ENCODE results near the gene SH2D7. TPM values are rescaled to one million over a fixed set of nuclear protein-coding genes. Genes with fewer than 3 reads are reported as not detected.

The SH2D7 gene
- total RNA-seq, 2 donors from 2014 or later, result not detected

DNA sequence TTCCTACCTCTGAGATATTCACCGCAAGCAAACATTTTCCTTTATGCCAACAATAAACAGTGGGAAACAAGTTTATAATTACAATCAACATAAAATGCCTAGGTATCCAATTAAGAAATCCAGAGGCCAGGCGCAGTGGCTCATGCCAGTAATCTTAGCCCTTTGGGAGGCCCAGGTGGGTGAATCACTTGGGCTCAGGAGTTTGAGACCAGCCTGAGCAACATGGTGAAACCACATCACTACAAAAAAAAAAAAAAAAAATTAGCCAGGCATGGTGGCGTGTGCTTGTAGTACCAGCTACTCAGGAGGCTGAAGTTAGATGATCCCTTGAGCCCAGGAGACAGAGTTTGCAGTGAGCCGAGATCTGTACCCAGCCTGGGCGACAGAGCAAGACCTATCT is 32.1 kb upstream of the SH2D7 start:
- no peaks in the 10 kb centered on the region for H3K27me3 ChIP-seq (replicated peaks; ENCODE audit: insufficient read depth)
- no peaks in the 10 kb centered on the region for H3K9me3 ChIP-seq
- no peaks in the 10 kb centered on the region for H3K36me3 ChIP-seq
- no peak overlapping the region for H3K27ac ChIP-seq
- DNase-seq (ENCODE audit: low spot score) (no peak), ATAC-seq (ENCODE audit: insufficient number of reproducible peaks, low FRiP score, low read depth) (no peak)
- H3K4me3 ChIP-seq, result no peak overlapping the region
- H3K4me1 ChIP-seq (ENCODE audit: control insufficient read depth in 1 of 2, low read depth in 2 of 2), result peaks cover 64 to 81% of the 10 kb centered on the region in 2 donors
- TF ChIP-seq, protein P1, sequence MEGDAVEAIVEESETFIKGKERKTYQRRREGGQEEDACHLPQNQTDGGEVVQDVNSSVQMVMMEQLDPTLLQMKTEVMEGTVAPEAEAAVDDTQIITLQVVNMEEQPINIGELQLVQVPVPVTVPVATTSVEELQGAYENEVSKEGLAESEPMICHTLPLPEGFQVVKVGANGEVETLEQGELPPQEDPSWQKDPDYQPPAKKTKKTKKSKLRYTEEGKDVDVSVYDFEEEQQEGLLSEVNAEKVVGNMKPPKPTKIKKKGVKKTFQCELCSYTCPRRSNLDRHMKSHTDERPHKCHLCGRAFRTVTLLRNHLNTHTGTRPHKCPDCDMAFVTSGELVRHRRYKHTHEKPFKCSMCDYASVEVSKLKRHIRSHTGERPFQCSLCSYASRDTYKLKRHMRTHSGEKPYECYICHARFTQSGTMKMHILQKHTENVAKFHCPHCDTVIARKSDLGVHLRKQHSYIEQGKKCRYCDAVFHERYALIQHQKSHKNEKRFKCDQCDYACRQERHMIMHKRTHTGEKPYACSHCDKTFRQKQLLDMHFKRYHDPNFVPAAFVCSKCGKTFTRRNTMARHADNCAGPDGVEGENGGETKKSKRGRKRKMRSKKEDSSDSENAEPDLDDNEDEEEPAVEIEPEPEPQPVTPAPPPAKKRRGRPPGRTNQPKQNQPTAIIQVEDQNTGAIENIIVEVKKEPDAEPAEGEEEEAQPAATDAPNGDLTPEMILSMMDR (IDR thresholded peaks at IDR 0.05), result no peak

DNA sequence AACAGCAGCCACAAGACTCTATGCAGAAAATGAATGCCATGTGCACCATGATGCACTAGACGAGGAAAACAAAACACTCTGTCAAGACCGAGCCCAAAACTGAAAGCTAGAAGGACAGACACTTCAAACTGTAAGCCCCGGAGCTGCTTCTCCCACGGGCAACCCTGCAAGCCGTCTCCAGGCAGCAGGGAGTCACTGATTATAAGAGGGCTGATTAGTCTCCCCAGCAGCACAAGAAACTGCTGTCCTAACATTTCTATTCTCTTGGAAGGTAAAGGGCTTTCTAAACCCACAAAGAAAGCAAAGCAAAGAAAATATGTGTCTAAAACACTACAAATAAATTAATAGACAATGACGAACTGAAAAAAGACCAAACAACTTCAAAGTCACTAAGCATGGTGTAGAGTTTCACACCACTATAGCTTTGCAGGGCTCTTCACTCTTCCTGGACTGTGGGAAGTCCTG is 30.4 kb upstream of the SH2D7 start:
- Histone ChIP-seq H3K4me3 (peak overlapping the region; percentile 31), H3K9me3 (no peaks in the 10 kb centered on the region), H3K4me1 (ENCODE audit: control insufficient read depth in 1 of 2, low read depth in 2 of 2) (peaks cover 64 to 81% of the 10 kb centered on the region in 2 donors), H3K27ac (peak overlapping the region in 1 of 2 donors; percentile 26), H3K27me3 (replicated peaks; ENCODE audit: insufficient read depth) (no peaks in the 10 kb centered on the region), H3K36me3 (no peaks in the 10 kb centered on the region)
- ATAC-seq (ENCODE audit: insufficient number of reproducible peaks, low FRiP score, low read depth), result no peak
- DNase-seq (ENCODE audit: low spot score), result no peak
- TF ChIP-seq, protein P1 (IDR thresholded peaks at IDR 0.05), result no peak

DNA sequence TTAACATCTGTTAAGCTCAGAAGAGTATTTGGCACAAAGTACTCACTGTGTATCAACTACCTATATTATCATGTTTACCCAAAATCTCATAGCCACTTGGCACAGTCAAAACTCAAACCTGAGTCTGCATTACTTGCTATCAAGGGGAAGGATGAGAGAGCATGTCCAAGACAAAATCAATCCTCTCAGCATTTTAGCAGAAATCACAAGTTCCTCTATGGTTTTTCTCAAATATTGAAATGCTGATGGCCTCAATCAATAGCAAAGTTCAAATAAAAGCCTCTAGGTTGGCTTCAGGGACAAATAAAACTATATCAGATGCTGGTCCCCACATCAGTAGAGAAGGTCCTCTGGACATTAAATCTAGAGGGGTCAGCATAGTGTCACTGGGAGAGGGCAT is 29.1 kb upstream of the SH2D7 start:
- peaks cover 64 to 81% of the 10 kb centered on the region in 2 donors for H3K4me1 ChIP-seq (ENCODE audit: control insufficient read depth in 1 of 2, low read depth in 2 of 2)
- H3K27me3 ChIP-seq (replicated peaks; ENCODE audit: insufficient read depth), result no peaks in the 10 kb centered on the region
- no peak for DNase-seq (ENCODE audit: low spot score)
- H3K36me3 ChIP-seq, result no peaks in the 10 kb centered on the region
- H3K4me3 ChIP-seq, result no peak overlapping the region
- TF ChIP-seq, protein P1 (IDR thresholded peaks at IDR 0.05), result no peak
- no peak for ATAC-seq (ENCODE audit: insufficient number of reproducible peaks, low FRiP score, low read depth)
- H3K9me3 ChIP-seq, result no peaks in the 10 kb centered on the region
- H3K27ac ChIP-seq, result peak overlapping the region; percentile 72 to 81

DNA sequence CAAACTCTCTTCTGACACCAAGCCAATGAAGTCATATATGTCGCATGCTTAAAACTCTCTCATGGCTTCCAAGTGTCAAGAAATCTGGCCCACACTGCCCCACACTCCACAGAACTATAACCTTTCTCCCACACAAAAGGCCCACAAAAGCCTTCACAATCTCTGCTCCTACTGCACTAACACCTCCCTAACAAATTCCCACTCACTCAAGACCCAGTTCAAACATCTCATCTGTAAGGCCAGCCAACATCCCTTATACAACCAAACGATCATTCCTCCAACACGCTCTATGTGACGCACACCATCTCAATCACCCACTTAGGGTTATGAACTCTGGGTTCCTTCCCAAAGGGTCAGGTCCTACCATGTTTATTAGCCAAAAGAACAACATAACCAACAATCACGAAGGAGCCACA is 28.4 kb upstream of the SH2D7 start:
- Histone ChIP-seq H3K4me3 (no peak overlapping the region), H3K36me3 (no peaks in the 10 kb centered on the region), H3K27me3 (replicated peaks; ENCODE audit: insufficient read depth) (no peaks in the 10 kb centered on the region), H3K4me1 (ENCODE audit: control insufficient read depth in 1 of 2, low read depth in 2 of 2) (peaks cover 65 to 81% of the 10 kb centered on the region in 2 donors), H3K27ac (peak overlapping the region; percentile 72 to 81), H3K9me3 (no peaks in the 10 kb centered on the region)
- ATAC-seq (ENCODE audit: insufficient number of reproducible peaks, low FRiP score, low read depth), result no peak
- DNase-seq (ENCODE audit: low spot score), result no peak
- TF ChIP-seq, protein P1 (IDR thresholded peaks at IDR 0.05), result no peak

DNA sequence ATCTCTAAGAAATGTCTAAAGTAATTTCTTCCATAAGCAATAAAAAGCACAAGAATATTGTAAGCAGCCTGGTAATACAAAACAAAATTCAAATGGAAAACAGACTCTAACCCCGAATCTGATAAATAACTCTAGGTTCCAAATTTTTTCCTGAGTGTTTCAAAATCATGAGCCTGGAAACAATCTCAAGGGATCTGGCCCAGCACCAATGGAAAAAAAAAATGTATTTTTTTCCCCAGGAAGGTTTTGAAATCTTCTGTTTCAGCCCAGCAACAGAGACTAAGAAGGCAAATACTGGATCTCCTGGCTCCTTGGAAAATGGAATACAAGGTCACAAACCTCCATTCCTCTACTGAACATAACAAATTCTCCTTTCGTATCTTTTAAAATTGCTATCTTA is 27.8 kb upstream of the SH2D7 start:
- TF ChIP-seq, protein P1 (IDR thresholded peaks at IDR 0.05), result no peak
- no peaks in the 10 kb centered on the region for H3K27me3 ChIP-seq (replicated peaks; ENCODE audit: insufficient read depth)
- peak overlapping the region; percentile 72 to 81 for H3K27ac ChIP-seq
- DNase-seq (ENCODE audit: low spot score) (no peak), ATAC-seq (ENCODE audit: insufficient number of reproducible peaks, low FRiP score, low read depth) (no peak)
- H3K4me1 ChIP-seq (ENCODE audit: control insufficient read depth in 1 of 2, low read depth in 2 of 2), result peaks cover 68 to 83% of the 10 kb centered on the region in 2 donors
- no peaks in the 10 kb centered on the region for H3K9me3 ChIP-seq
- H3K4me3 ChIP-seq, result peak overlapping the region; percentile 33
- no peaks in the 10 kb centered on the region for H3K36me3 ChIP-seq

Measured in thoracic aorta (tissue), 2 donors.